ENCODE data around the gene PNKD.

GRCh38 chr2:218296847-218297246 is 26.5 kb downstream of the PNKD start:
- TF ChIP-seq POLR2A (IDR thresholded peaks at IDR 0.05; ENCODE audit: extremely low read depth, insufficient read length) (no peak), CTCF (IDR thresholded peaks at IDR 0.05; ENCODE audit: low read depth, low read length) (no peak)

All from NB4 (cell line).